GM23338 (cell line): Measurements from ENCODE around the gene PAIP2.

Experiments
- CREB1 ChIP-seq: fragments of 250-450 bp; sonication (Bioruptor Pico); IDR thresholded peaks from 2 replicates; pipeline ENCODE4 v1.5.0; 2020; ENCODE audit warnings: low read depth, mild to moderate bottlenecking, moderate library complexity
- EZH2 ChIP-seq: fragments of 200-600 bp; sonication (generic); IDR thresholded peaks from one replicate; pipeline ENCODE4 v1.8.0; 2017; ENCODE audit warnings: antibody characterized with exemption, mild to moderate bottlenecking, low read depth; ENCODE audit not compliant: unreplicated experiment
- EZH2phosphoT487 ChIP-seq: fragments of 200-600 bp; sonication (generic); IDR thresholded peaks from one replicate; pipeline ENCODE4 v1.8.1; 2018; ENCODE audit warnings: antibody characterized with exemption; ENCODE audit not compliant: unreplicated experiment
- POLR2AphosphoS5 ChIP-seq: IDR thresholded peaks from 2 replicates; pipeline ENCODE4 v1.6.1; 2016; ENCODE audit warnings: antibody characterized with exemption, low read depth
- ZNF331 ChIP-seq: fragments of 250-450 bp; sonication (Bioruptor Pico); IDR thresholded peaks from 2 replicates; pipeline ENCODE4 v1.5.0; 2020; ENCODE audit warnings: low read depth, mild to moderate bottlenecking, moderate library complexity
- TF ChIP-seq, protein P1 (sequence below), 2 experiments: fragments of 200-600 bp in 1 of 2; sonication (generic) in 1 of 2; conservative IDR thresholded peaks; 2 replicates each; pipeline versions ENCODE4 v1.5.1 to v1.6.1; 2016 to 2017; ENCODE audit warnings: antibody characterized with exemption in 2 of 2, low read depth in 2 of 2, mild to moderate bottlenecking in 2 of 2, moderate library complexity in 1 of 2
- TF ChIP-seq, protein P2 (sequence below): IDR thresholded peaks from one replicate; pipeline ENCODE4 v1.6.1; 2018; ENCODE audit warnings: antibody characterized with exemption; ENCODE audit not compliant: unreplicated experiment

DNA sequence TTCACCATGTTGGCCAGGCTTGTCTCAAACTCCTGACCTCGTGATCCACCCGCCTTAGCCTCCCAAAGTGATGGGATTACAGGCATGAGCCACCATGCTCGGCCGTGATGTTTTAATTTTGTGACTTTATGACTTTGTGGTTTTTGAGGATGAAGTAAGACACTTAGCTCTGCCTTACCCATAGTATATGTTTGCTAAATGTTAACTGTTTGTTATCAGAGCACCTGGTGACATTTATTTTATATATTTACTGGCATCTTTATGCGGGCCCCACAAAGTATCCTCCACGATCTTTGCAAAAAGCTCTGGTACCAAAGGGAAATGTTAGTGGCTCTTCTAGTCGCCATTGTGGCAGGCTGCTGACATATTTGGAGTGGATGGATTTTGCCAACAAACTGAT, 34.7 kb downstream of the PAIP2 start:
- TF ChIP-seq, protein P1, sequence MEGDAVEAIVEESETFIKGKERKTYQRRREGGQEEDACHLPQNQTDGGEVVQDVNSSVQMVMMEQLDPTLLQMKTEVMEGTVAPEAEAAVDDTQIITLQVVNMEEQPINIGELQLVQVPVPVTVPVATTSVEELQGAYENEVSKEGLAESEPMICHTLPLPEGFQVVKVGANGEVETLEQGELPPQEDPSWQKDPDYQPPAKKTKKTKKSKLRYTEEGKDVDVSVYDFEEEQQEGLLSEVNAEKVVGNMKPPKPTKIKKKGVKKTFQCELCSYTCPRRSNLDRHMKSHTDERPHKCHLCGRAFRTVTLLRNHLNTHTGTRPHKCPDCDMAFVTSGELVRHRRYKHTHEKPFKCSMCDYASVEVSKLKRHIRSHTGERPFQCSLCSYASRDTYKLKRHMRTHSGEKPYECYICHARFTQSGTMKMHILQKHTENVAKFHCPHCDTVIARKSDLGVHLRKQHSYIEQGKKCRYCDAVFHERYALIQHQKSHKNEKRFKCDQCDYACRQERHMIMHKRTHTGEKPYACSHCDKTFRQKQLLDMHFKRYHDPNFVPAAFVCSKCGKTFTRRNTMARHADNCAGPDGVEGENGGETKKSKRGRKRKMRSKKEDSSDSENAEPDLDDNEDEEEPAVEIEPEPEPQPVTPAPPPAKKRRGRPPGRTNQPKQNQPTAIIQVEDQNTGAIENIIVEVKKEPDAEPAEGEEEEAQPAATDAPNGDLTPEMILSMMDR (conservative IDR thresholded peaks at IDR 0.05; ENCODE audit: low read depth in 2 of 2): no peak
- TF ChIP-seq EZH2phosphoT487 (no peak), POLR2AphosphoS5 (no peak), EZH2 (no peak), ZNF331 (CRISPR knock-in tag) (no peak), CREB1 (no peak)
- TF ChIP-seq, protein P2, sequence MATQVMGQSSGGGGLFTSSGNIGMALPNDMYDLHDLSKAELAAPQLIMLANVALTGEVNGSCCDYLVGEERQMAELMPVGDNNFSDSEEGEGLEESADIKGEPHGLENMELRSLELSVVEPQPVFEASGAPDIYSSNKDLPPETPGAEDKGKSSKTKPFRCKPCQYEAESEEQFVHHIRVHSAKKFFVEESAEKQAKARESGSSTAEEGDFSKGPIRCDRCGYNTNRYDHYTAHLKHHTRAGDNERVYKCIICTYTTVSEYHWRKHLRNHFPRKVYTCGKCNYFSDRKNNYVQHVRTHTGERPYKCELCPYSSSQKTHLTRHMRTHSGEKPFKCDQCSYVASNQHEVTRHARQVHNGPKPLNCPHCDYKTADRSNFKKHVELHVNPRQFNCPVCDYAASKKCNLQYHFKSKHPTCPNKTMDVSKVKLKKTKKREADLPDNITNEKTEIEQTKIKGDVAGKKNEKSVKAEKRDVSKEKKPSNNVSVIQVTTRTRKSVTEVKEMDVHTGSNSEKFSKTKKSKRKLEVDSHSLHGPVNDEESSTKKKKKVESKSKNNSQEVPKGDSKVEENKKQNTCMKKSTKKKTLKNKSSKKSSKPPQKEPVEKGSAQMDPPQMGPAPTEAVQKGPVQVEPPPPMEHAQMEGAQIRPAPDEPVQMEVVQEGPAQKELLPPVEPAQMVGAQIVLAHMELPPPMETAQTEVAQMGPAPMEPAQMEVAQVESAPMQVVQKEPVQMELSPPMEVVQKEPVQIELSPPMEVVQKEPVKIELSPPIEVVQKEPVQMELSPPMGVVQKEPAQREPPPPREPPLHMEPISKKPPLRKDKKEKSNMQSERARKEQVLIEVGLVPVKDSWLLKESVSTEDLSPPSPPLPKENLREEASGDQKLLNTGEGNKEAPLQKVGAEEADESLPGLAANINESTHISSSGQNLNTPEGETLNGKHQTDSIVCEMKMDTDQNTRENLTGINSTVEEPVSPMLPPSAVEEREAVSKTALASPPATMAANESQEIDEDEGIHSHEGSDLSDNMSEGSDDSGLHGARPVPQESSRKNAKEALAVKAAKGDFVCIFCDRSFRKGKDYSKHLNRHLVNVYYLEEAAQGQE: no peak
